ENCODE measurements around the gene ACP7. TPM values are rescaled to one million over a fixed set of nuclear protein-coding genes. Genes with fewer than 3 reads are reported as not detected.
A peak's percentile ranks its signal among the peaks of the same experiment; 100 is the strongest.

The ACP7 gene
- total and polyA plus RNA-seq, 8 donors, result not detected

- H3K4me1 ChIP-seq, result peaks cover 69 to 88% (median 78%) of the 10 kb centered on the region in 4 donors
- H3K4me3 ChIP-seq, result no peak overlapping the region
- H3K27ac ChIP-seq, result peak overlapping the region; percentile 24 to 67 (median 54)
- 42 to 69% (median 46%) methylated on average over 12 of the region's 12 CpGs for WGBS, 5 donors
- no peaks in the 10 kb centered on the region for H3K27me3 ChIP-seq
- DNase-seq, result peak; percentile 51 to 76
- intact Hi-C loops (cut with DNase I; ENCODE audit: low total_unique reads), result no loop called here
- TF ChIP-seq EP300 (IDR thresholded peaks at IDR 0.05) (no peak), POLR2AphosphoS5 (IDR thresholded peaks at IDR 0.05) (peak in 1 of 3 donors; percentile 38)
- H3K9me3 ChIP-seq, result no peaks in the 10 kb centered on the region
- no peaks in the 10 kb centered on the region for H3K36me3 ChIP-seq
These were observed 52.2 kb downstream of the ACP7 start for GRCh38 chr19:39136225-39136940.

GRCh38 chr19:39137131-39137530 is 53.0 kb downstream of the ACP7 start:
- peak overlapping the region; percentile 23 to 67 (median 44) for H3K27ac ChIP-seq
- peaks cover 62 to 88% (median 74%) of the 10 kb centered on the region in 4 donors for H3K4me1 ChIP-seq
- 53 to 77% (median 61%) methylated on average over 12 of the region's 12 CpGs for WGBS, 5 donors
- H3K27me3 ChIP-seq, result no peaks in the 10 kb centered on the region
- no peaks in the 10 kb centered on the region for H3K9me3 ChIP-seq
- no peak for DNase-seq
- H3K4me3 ChIP-seq, result no peak overlapping the region
- H3K36me3 ChIP-seq, result no peaks in the 10 kb centered on the region
- TF ChIP-seq POLR2AphosphoS5 (IDR thresholded peaks at IDR 0.05) (no peak), CTCF (IDR thresholded peaks at IDR 0.05) (no peak), EP300 (IDR thresholded peaks at IDR 0.05) (no peak), POLR2A (IDR thresholded peaks at IDR 0.05) (no peak)
- intact Hi-C loops (cut with DNase I; ENCODE audit: low total_unique reads), result no loop called here

- no peak for DNase-seq
- H3K36me3 ChIP-seq, result no peaks in the 10 kb centered on the region
- no peaks in the 10 kb centered on the region for H3K9me3 ChIP-seq
- intact Hi-C loops (cut with DNase I; ENCODE audit: low total_unique reads), result no loop called here
- no peaks in the 10 kb centered on the region for H3K27me3 ChIP-seq
- H3K4me1 ChIP-seq, result peaks cover 48 to 80% (median 67%) of the 10 kb centered on the region in 4 donors
- H3K4me3 ChIP-seq, result no peak overlapping the region
- WGBS, 5 donors, result 67 to 82% (median 69%) methylated on average over 20 of the region's 20 CpGs
- H3K27ac ChIP-seq, result peak overlapping the region in 2 of 5 donors; percentile 2 to 20
- TF ChIP-seq EP300 (IDR thresholded peaks at IDR 0.05) (no peak), CTCF (IDR thresholded peaks at IDR 0.05) (no peak), POLR2A (IDR thresholded peaks at IDR 0.05) (no peak), POLR2AphosphoS5 (IDR thresholded peaks at IDR 0.05) (no peak)
These were observed 54.3 kb downstream of the ACP7 start for GRCh38 chr19:39138221-39139211.

- WGBS, 5 donors, result 56 to 68% (median 64%) methylated on average over 7 to 8 of the region's 8 CpGs
- TF ChIP-seq CTCF (IDR thresholded peaks at IDR 0.05) (no peak), POLR2A (IDR thresholded peaks at IDR 0.05) (no peak), POLR2AphosphoS5 (IDR thresholded peaks at IDR 0.05) (no peak), EP300 (IDR thresholded peaks at IDR 0.05) (no peak)
- Histone ChIP-seq H3K36me3 (no peaks in the 10 kb centered on the region), H3K9me3 (no peaks in the 10 kb centered on the region), H3K4me1 (peaks cover 47 to 80% (median 66%) of the 10 kb centered on the region in 4 donors), H3K4me3 (no peak overlapping the region), H3K27ac (peak overlapping the region in 2 of 5 donors; percentile 2 to 42), H3K27me3 (no peaks in the 10 kb centered on the region)
- intact Hi-C loops (cut with DNase I; ENCODE audit: low total_unique reads), result no loop called here
- DNase-seq, result no peak
These were observed 55.2 kb downstream of the ACP7 start for GRCh38 chr19:39139305-39139874.
